ENCODE data around the gene NAA15. TPM values are rescaled to one million over a fixed set of nuclear protein-coding genes. Genes with fewer than 3 reads are reported as not detected.
A peak's percentile ranks its signal among the peaks of the same experiment; 100 is the strongest.
"Not testable (repeated sequence)": the region's sequence is repeated elsewhere in the genome, so short reads cannot be mapped to it uniquely, and the experiment has no call there.

The NAA15 gene
- total RNA-seq, 2 donors from 2014 or later, result 56.0 to 71.9 TPM

- not testable (repeated sequence) for H3K9me3 Mint-ChIP-seq; H3K27ac Mint-ChIP-seq; H3K4me1 Mint-ChIP-seq (ENCODE audit: low read depth); H3K27me3 Mint-ChIP-seq (ENCODE audit: low read depth); DNase-seq; ATAC-seq (replicated peaks in 1 of 2); H3K4me3 Mint-ChIP-seq; H3K36me3 Mint-ChIP-seq (ENCODE audit: insufficient read depth in 2 of 2)
Measured at GRCh38 chr4:139444881-139445280, 143.6 kb downstream of the NAA15 start.

GRCh38 chr4:139447078-139447477 lies 145.8 kb downstream of the NAA15 start:
- not testable (repeated sequence) for H3K4me3 Mint-ChIP-seq; H3K4me1 Mint-ChIP-seq (ENCODE audit: low read depth); ATAC-seq (replicated peaks in 1 of 2); H3K27ac Mint-ChIP-seq; H3K36me3 Mint-ChIP-seq (ENCODE audit: insufficient read depth in 2 of 2); H3K27me3 Mint-ChIP-seq (ENCODE audit: low read depth); DNase-seq; H3K9me3 Mint-ChIP-seq

- Mint-ChIP-seq H3K27ac (no peak overlapping the region), H3K9me3 (no peaks in the 10 kb centered on the region), H3K36me3 (ENCODE audit: insufficient read depth in 2 of 2) (peaks cover 0 to 4% of the 10 kb centered on the region in 2 donors), H3K4me3 (no peak overlapping the region), H3K27me3 (ENCODE audit: low read depth) (no peaks in the 10 kb centered on the region), H3K4me1 (ENCODE audit: low read depth) (peaks cover 31% of the 10 kb centered on the region)
- no peak for DNase-seq
- ATAC-seq (replicated peaks in 1 of 2), result no peak
Measured at GRCh38 chr4:139450586-139450985, 149.3 kb downstream of the NAA15 start.

GRCh38 chr4:139451997-139452396 lies 150.7 kb downstream of the NAA15 start:
- Mint-ChIP-seq H3K9me3 (no peaks in the 10 kb centered on the region), H3K4me1 (ENCODE audit: low read depth) (peaks cover 45% of the 10 kb centered on the region), H3K27me3 (ENCODE audit: low read depth) (no peaks in the 10 kb centered on the region), H3K27ac (peak overlapping the region; percentile 98), H3K36me3 (ENCODE audit: insufficient read depth in 2 of 2) (peaks cover 0 to 4% of the 10 kb centered on the region in 2 donors), H3K4me3 (peak overlapping the region; percentile 82 to 98)
- DNase-seq, result no peak
- no peak for ATAC-seq (replicated peaks in 1 of 2)

- Mint-ChIP-seq H3K9me3 (no peaks in the 10 kb centered on the region), H3K36me3 (ENCODE audit: insufficient read depth in 2 of 2) (peaks cover 0 to 4% of the 10 kb centered on the region in 2 donors), H3K4me3 (peak overlapping the region; percentile 82 to 98), H3K27ac (peak overlapping the region; percentile 98), H3K27me3 (ENCODE audit: low read depth) (no peaks in the 10 kb centered on the region), H3K4me1 (ENCODE audit: low read depth) (peaks cover 55% of the 10 kb centered on the region)
- peak; percentile 55 to 61 for ATAC-seq (replicated peaks in 1 of 2)
- peak; percentile 69 to 73 for DNase-seq
Measured at GRCh38 chr4:139453041-139453370, 151.7 kb downstream of the NAA15 start.

- H3K4me1 Mint-ChIP-seq (ENCODE audit: low read depth), result peaks cover 60% of the 10 kb centered on the region
- DNase-seq, result peak; percentile 98 to 99
- H3K27me3 Mint-ChIP-seq (ENCODE audit: low read depth), result no peaks in the 10 kb centered on the region
Measured at GRCh38 chr4:139453371-139454110, 152.2 kb downstream of the NAA15 start.

GRCh38 chr4:139454111-139455045 lies 153.1 kb downstream of the NAA15 start, which contains the start of gene RAB33B:
TSS of gene RAB33B (plus strand) at chr4:139454121. CDS start at chr4:139454196, 75 bp downstream.
- Mint-ChIP-seq H3K36me3 (ENCODE audit: insufficient read depth in 2 of 2) (peaks cover 2 to 4% of the 10 kb centered on the region in 2 donors), H3K4me3 (peak within 1 kb of the TSS; percentile 82 to 98), H3K9me3 (no peaks in the 10 kb centered on the region), H3K27ac (peak within 1 kb of the TSS; percentile 98), H3K27me3 (ENCODE audit: low read depth) (no peaks in the 10 kb centered on the region), H3K4me1 (ENCODE audit: low read depth) (peaks cover 69% of the 10 kb centered on the region)
- DNase-seq (no peak), ATAC-seq (replicated peaks in 1 of 2) (peak in 1 of 2 donors; percentile 2)

More at GRCh38 chr4:139453371-139454110, 152.2 kb downstream of the NAA15 start:
- H3K27ac Mint-ChIP-seq, result peak overlapping the region; percentile 98
- peaks cover 2 to 4% of the 10 kb centered on the region in 2 donors for H3K36me3 Mint-ChIP-seq (ENCODE audit: insufficient read depth in 2 of 2)
- ATAC-seq (replicated peaks in 1 of 2), result peak; percentile 90
- peak overlapping the region; percentile 82 to 98 for H3K4me3 Mint-ChIP-seq
- no peaks in the 10 kb centered on the region for H3K9me3 Mint-ChIP-seq

- no peaks in the 10 kb centered on the region for H3K9me3 Mint-ChIP-seq
- peaks cover 2 to 4% of the 10 kb centered on the region in 2 donors for H3K36me3 Mint-ChIP-seq (ENCODE audit: insufficient read depth in 2 of 2)
- peak overlapping the region; percentile 74 for H3K27ac Mint-ChIP-seq
- H3K27me3 Mint-ChIP-seq (ENCODE audit: low read depth), result no peaks in the 10 kb centered on the region
- no peak for ATAC-seq (replicated peaks in 1 of 2)
- DNase-seq, result no peak
- H3K4me3 Mint-ChIP-seq, result peak overlapping the region; percentile 82 to 98
- peaks cover 76% of the 10 kb centered on the region for H3K4me1 Mint-ChIP-seq (ENCODE audit: low read depth)
Measured at GRCh38 chr4:139455126-139455538, 153.8 kb downstream of the NAA15 start.

GRCh38 chr4:139457318-139457717 lies 156.0 kb downstream of the NAA15 start:
- Mint-ChIP-seq H3K4me1 (ENCODE audit: low read depth) (peaks cover 74% of the 10 kb centered on the region), H3K4me3 (peak overlapping the region in 1 of 2 donors; percentile 45), H3K27me3 (ENCODE audit: low read depth) (no peaks in the 10 kb centered on the region), H3K9me3 (no peaks in the 10 kb centered on the region), H3K36me3 (ENCODE audit: insufficient read depth in 2 of 2) (peaks cover 3 to 6% of the 10 kb centered on the region in 2 donors), H3K27ac (no peak overlapping the region)
- no peak for ATAC-seq (replicated peaks in 1 of 2)
- no peak for DNase-seq

GRCh38 chr4:139458543-139458942 lies 157.2 kb downstream of the NAA15 start:
- Mint-ChIP-seq H3K27ac (no peak overlapping the region), H3K4me3 (peak overlapping the region in 1 of 2 donors; percentile 34), H3K36me3 (ENCODE audit: insufficient read depth in 2 of 2) (peaks cover 3 to 6% of the 10 kb centered on the region in 2 donors), H3K27me3 (ENCODE audit: low read depth) (no peaks in the 10 kb centered on the region), H3K9me3 (no peaks in the 10 kb centered on the region), H3K4me1 (ENCODE audit: low read depth) (peaks cover 68% of the 10 kb centered on the region)
- DNase-seq (no peak), ATAC-seq (replicated peaks in 1 of 2) (no peak)

GRCh38 chr4:139458999-139459398 lies 157.7 kb downstream of the NAA15 start:
- no peak for ATAC-seq (replicated peaks in 1 of 2)
- Mint-ChIP-seq H3K9me3 (no peaks in the 10 kb centered on the region), H3K27me3 (ENCODE audit: low read depth) (no peaks in the 10 kb centered on the region), H3K4me1 (ENCODE audit: low read depth) (peaks cover 67% of the 10 kb centered on the region), H3K4me3 (no peak overlapping the region), H3K27ac (no peak overlapping the region), H3K36me3 (ENCODE audit: insufficient read depth in 2 of 2) (peaks cover 3 to 10% of the 10 kb centered on the region in 2 donors)
- DNase-seq, result no peak

GRCh38 chr4:139460565-139460964 lies 159.3 kb downstream of the NAA15 start:
- no peaks in the 10 kb centered on the region for H3K27me3 Mint-ChIP-seq (ENCODE audit: low read depth)
- no peaks in the 10 kb centered on the region for H3K9me3 Mint-ChIP-seq
- ATAC-seq (replicated peaks in 1 of 2) (no peak), DNase-seq (no peak)
- no peak overlapping the region for H3K4me3 Mint-ChIP-seq
- H3K4me1 Mint-ChIP-seq (ENCODE audit: low read depth), result peaks cover 51% of the 10 kb centered on the region
- H3K36me3 Mint-ChIP-seq (ENCODE audit: insufficient read depth in 2 of 2), result peaks cover 3 to 9% of the 10 kb centered on the region in 2 donors
- H3K27ac Mint-ChIP-seq, result no peak overlapping the region

- H3K27ac Mint-ChIP-seq, result no peak overlapping the region
- DNase-seq, result no peak
- ATAC-seq (replicated peaks in 1 of 2), result no peak
- H3K4me1 Mint-ChIP-seq (ENCODE audit: low read depth), result peaks cover 46% of the 10 kb centered on the region
- no peaks in the 10 kb centered on the region for H3K9me3 Mint-ChIP-seq
- no peak overlapping the region for H3K4me3 Mint-ChIP-seq
- H3K36me3 Mint-ChIP-seq (ENCODE audit: insufficient read depth in 2 of 2), result peaks cover 3 to 9% of the 10 kb centered on the region in 2 donors
- H3K27me3 Mint-ChIP-seq (ENCODE audit: low read depth), result no peaks in the 10 kb centered on the region
Measured at GRCh38 chr4:139461022-139461628, 159.8 kb downstream of the NAA15 start.
